ENCODE measurements around the gene RUFY3. TPM values are rescaled to one million over a fixed set of nuclear protein-coding genes. Genes with fewer than 3 reads are reported as not detected.

The RUFY3 gene
- total and polyA plus RNA-seq, 2 of the 13 experiments (the other 11 are each of a cell fraction or from before 2014, with no cell fraction given), result 17.9 to 25.3 TPM

- peak; percentile 50; the same call in 1 of the 2 replicates for TF ChIP-seq TP53 (CRISPR knock-in tag; conservative IDR thresholded peaks at IDR 0.05)
- no peak for TF ChIP-seq ZNF660 (CRISPR knock-in tag; IDR thresholded peaks at IDR 0.05; ENCODE audit: borderline replicate concordance, low read depth)
- TF ChIP-seq ZNF432 (CRISPR knock-in tag; IDR thresholded peaks at IDR 0.05; ENCODE audit: borderline replicate concordance), result no peak
- TF ChIP-seq ZBTB7B (CRISPR knock-in tag; IDR thresholded peaks at IDR 0.05), result peak; percentile 84
- TF ChIP-seq MYPOP (CRISPR knock-in tag; IDR thresholded peaks at IDR 0.05), result peak; percentile 89; the same call in 1 of the 2 replicates
- TF ChIP-seq ZSCAN31 (CRISPR knock-in tag; IDR thresholded peaks at IDR 0.05; ENCODE audit: low read depth), result peak; percentile 97
- TF ChIP-seq CBFB (CRISPR knock-in tag; IDR thresholded peaks at IDR 0.05), result peak; percentile 81
- peak; percentile 41 for TF ChIP-seq ZNF768 (CRISPR knock-in tag; IDR thresholded peaks at IDR 0.05)
- peak; percentile 45 for TF ChIP-seq ZNF883 (CRISPR knock-in tag; IDR thresholded peaks at IDR 0.05; ENCODE audit: not compliant biosample characterization)
- TF ChIP-seq ZNF773 (CRISPR knock-in tag; IDR thresholded peaks at IDR 0.05; ENCODE audit: borderline replicate concordance), result 0 out of 2 replicates have a peak, but pooled peaks have one; percentile 12
- no peak for TF ChIP-seq ZNF101 (CRISPR knock-in tag; IDR thresholded peaks at IDR 0.05; ENCODE audit: borderline replicate concordance, low read depth)
- TF ChIP-seq ZBTB38 (CRISPR knock-in tag; IDR thresholded peaks at IDR 0.05), result peak; percentile 32; the same call in 1 of the 2 replicates
- TF ChIP-seq FOXC1 (CRISPR knock-in tag; IDR thresholded peaks at IDR 0.05; ENCODE audit: borderline replicate concordance), result peak; percentile 78; the same call in 1 of the 2 replicates
- no peak for TF ChIP-seq XBP1 (CRISPR knock-in tag; IDR thresholded peaks at IDR 0.05)
- TF ChIP-seq SIN3B (IDR thresholded peaks at IDR 0.05; ENCODE audit: low read length), result peak; percentile 61; the same call in 1 of the 2 replicates
- TF ChIP-seq IKZF5 (CRISPR knock-in tag; IDR thresholded peaks at IDR 0.05), result peak; percentile 98
- TF ChIP-seq ZFY (CRISPR knock-in tag; IDR thresholded peaks at IDR 0.05), result peak; percentile 93
- peak; percentile 92 for TF ChIP-seq ELF3 (CRISPR knock-in tag; IDR thresholded peaks at IDR 0.05)
- peak; percentile 76; the same call in 1 of the 2 replicates for TF ChIP-seq MEIS1 (CRISPR knock-in tag; IDR thresholded peaks at IDR 0.05; ENCODE audit: borderline replicate concordance)
- TF ChIP-seq ZSCAN20 (CRISPR knock-in tag; IDR thresholded peaks at IDR 0.05; ENCODE audit: borderline replicate concordance), result no peak
- TF ChIP-seq ZNF513 (CRISPR knock-in tag; conservative IDR thresholded peaks at IDR 0.05), result no peak
- peak; percentile 94 for TF ChIP-seq NAIF1 (CRISPR knock-in tag; IDR thresholded peaks at IDR 0.05; ENCODE audit: borderline replicate concordance)
- TF ChIP-seq BORCS8-MEF2B (CRISPR knock-in tag; IDR thresholded peaks at IDR 0.05), result peak; percentile 66
Measured at GRCh38 chr4:70687821-70688794, 33.7 kb upstream of the RUFY3 start, which contains the start of gene UTP3 (continued).
